Daoy (cell line): ENCODE measurements around the gene WHAMM. TPM values are rescaled to one million over a fixed set of nuclear protein-coding genes. Genes with fewer than 3 reads are reported as not detected.
A peak's percentile ranks its signal among the peaks of the same experiment; 100 is the strongest.
"Not testable (repeated sequence)": the region's sequence is repeated elsewhere in the genome, so short reads cannot be mapped to it uniquely, and the experiment has no call there.

Source experiments
- DNase-seq: peaks from one replicate; pipeline ENCODE4 v3.0.0-alpha.2; 2015; ENCODE audit warnings: low read depth
- total RNA-seq: library from RNA; depleted of rRNA; stranded (reverse); fragments of >200 nt; shearing (Covaris generic); gene quantifications from 2 replicates; pipeline ENCODE4 v1.2.3, GENCODE V29; 2014; rRNA removed

WHAMM gene
- total RNA-seq, 1 experiment from 2014 or later, result 3.2 TPM

- DNase-seq, result not testable (repeated sequence)
These were observed 56.6 kb downstream of the WHAMM start for GRCh38 chr15:82865981-82866380.

- DNase-seq, result no peak
These were observed 61.4 kb downstream of the WHAMM start for GRCh38 chr15:82870727-82871320.

GRCh38 chr15:82871358-82871757, 61.9 kb downstream of the WHAMM start:
- DNase-seq, result no peak

- DNase-seq, result no peak
These were observed 62.5 kb downstream of the WHAMM start for GRCh38 chr15:82871832-82872484.

- no peak for DNase-seq
These were observed 63.7 kb downstream of the WHAMM start for GRCh38 chr15:82873000-82873680.

- no peak for DNase-seq
These were observed 64.8 kb downstream of the WHAMM start for GRCh38 chr15:82874267-82874666.

- no peak for DNase-seq
These were observed 65.5 kb downstream of the WHAMM start for GRCh38 chr15:82874961-82875360.

GRCh38 chr15:82875411-82876003, 66.1 kb downstream of the WHAMM start:
- peak; percentile 61 for DNase-seq

- DNase-seq, result no peak
These were observed 68.4 kb downstream of the WHAMM start for GRCh38 chr15:82877825-82878224.

GRCh38 chr15:82878325-82878724, 68.9 kb downstream of the WHAMM start:
- no peak for DNase-seq

- DNase-seq, result no peak
These were observed 71.3 kb downstream of the WHAMM start for GRCh38 chr15:82880704-82881103.

- no peak for DNase-seq
These were observed 72.3 kb downstream of the WHAMM start for GRCh38 chr15:82881747-82882146.

- no peak for DNase-seq
These were observed 73.0 kb downstream of the WHAMM start for GRCh38 chr15:82882273-82882928.

Other genes with a start within 250 kb of the WHAMM start
- gene CPEB1, start 162.3 kb upstream of the WHAMM start, total RNA-seq, result 5.2 and 5.3 TPM in 2 replicates
- gene AP3B2, start 99.8 kb upstream of the WHAMM start, total RNA-seq, result 0.24 and 1.5 TPM in 2 replicates
- gene FSD2, start 3.6 kb upstream of the WHAMM start, total RNA-seq, result not detected in 2 replicates
- 7.9 and 11.1 TPM in 2 replicates for gene HOMER2, start 143.1 kb downstream of the WHAMM start, total RNA-seq
- gene RAMAC, start 176.6 kb downstream of the WHAMM start, total RNA-seq, result 63.6 and 77.4 TPM in 2 replicates
- 14.6 and 22.2 TPM in 2 replicates for gene C15orf40, start 202.0 kb downstream of the WHAMM start, total RNA-seq